Vagina (tissue), 2 donors: ENCODE measurements around the gene HEATR5A. TPM values are rescaled to one million over a fixed set of nuclear protein-coding genes. Genes with fewer than 3 reads are reported as not detected.

Experiments
- DNase-seq, 2 donors: peaks; one replicate each; pipeline ENCODE4 v3.0.0-alpha.2; 2017; ENCODE audit errors: extremely low spot score in 2 of 2
- H3K27ac ChIP-seq: fragments of 200-600 bp; sonication (generic); one replicate; pipeline ENCODE4 v1.5.1; 2019
- H3K27me3 ChIP-seq: fragments of 200-600 bp; sonication (generic); one replicate; pipeline ENCODE4 v1.5.1; 2019
- H3K36me3 ChIP-seq, 2 donors: fragments of 200-600 bp; sonication (generic); one replicate each; pipeline ENCODE4 v1.5.1; 2017 to 2019
- H3K4me1 ChIP-seq: fragments of 200-600 bp; sonication (generic); one replicate; pipeline ENCODE4 v1.5.1; 2019
- H3K4me3 ChIP-seq, 2 donors: fragments of 200-600 bp; sonication (generic); 1 replicate in 1 of 2; 2 replicates in 1 of 2; pipeline ENCODE4 v1.5.1; 2016 to 2019
- H3K9me3 ChIP-seq: fragments of 200-600 bp; sonication (generic); one replicate; pipeline ENCODE4 v1.5.1; 2019
- CTCF ChIP-seq, 3 experiments: fragments of 450-650 bp in 2 of 3; fragments of 200-600 bp in 1 of 3; sonication (generic) in 1 of 3; IDR thresholded peaks; one replicate each; pipeline ENCODE4 v1.5.1; 2017 to 2019; ENCODE audit warnings: antibody characterized with exemption in 3 of 3, mild to moderate bottlenecking in 2 of 3, moderate library complexity in 2 of 3
- POLR2A ChIP-seq, 2 donors: fragments of 450-650 bp; IDR thresholded peaks; one replicate each; pipeline ENCODE4 v1.6.1; 2017; ENCODE audit warnings: antibody characterized with exemption in 2 of 2, mild to moderate bottlenecking in 2 of 2, moderate library complexity in 2 of 2
- POLR2AphosphoS5 ChIP-seq, 2 donors: sonication (generic); formaldehyde crosslinking; IDR thresholded peaks; one replicate each; pipeline ENCODE4 v1.9.0; 2017; ENCODE audit warnings: antibody characterized with exemption in 2 of 2, mild to moderate bottlenecking in 2 of 2, low read depth in 1 of 2; ENCODE audit not compliant: insufficient read depth in 1 of 2
- intact Hi-C: fragments of 100-400 bp; cut with DNase I; formaldehyde crosslinking; loops from one replicate; pipeline ENCODE4 v1.15.1; 2023
- total RNA-seq: library from RNA; depleted of rRNA; stranded (reverse); fragments of >200 nt; gene quantifications from one replicate; pipeline ENCODE4 v1.2.3, GENCODE V29; 2016

Gene HEATR5A
- total RNA-seq, 1 donor from 2014 or later, result 16.9 TPM

- Histone ChIP-seq H3K9me3 (no peaks in the 10 kb centered on the region), H3K27ac (no peak overlapping the region), H3K36me3 (no peaks in the 10 kb centered on the region), H3K4me3 (no peak overlapping the region), H3K4me1 (no peaks in the 10 kb centered on the region), H3K27me3 (no peaks in the 10 kb centered on the region)
- intact Hi-C loops, result no loop called here
- DNase-seq, result no peak
- no peak for TF ChIP-seq CTCF (IDR thresholded peaks at IDR 0.05)
Measured at GRCh38 chr14:31283578-31284252, 136.6 kb downstream of the HEATR5A start.

DNA sequence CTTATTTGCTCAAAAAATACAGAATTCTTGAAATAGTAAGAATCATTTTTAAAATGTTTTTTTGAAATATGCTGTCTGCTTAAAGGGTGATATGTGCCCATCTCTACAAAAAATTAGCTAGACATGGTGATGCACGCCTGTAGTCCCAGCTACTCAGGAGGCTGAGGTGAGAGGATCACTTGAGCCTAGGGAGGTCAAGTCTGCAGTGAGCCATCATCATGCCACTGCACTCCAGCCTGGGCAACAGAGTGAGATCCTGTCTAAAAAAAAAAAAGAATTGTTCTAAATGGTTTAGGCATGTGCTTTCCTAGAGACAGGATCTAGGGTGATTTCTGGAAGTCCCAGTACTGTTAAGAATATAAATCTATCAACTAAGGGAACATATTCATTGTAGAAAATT is 137.2 kb downstream of the HEATR5A start:
- intact Hi-C loops, result no loop called here
- TF ChIP-seq POLR2A (IDR thresholded peaks at IDR 0.05), result no peak
- no peak for TF ChIP-seq CTCF (IDR thresholded peaks at IDR 0.05)
- TF ChIP-seq POLR2AphosphoS5 (IDR thresholded peaks at IDR 0.05; ENCODE audit: insufficient read depth in 1 of 2, low read depth in 1 of 2), result no peak

DNA sequence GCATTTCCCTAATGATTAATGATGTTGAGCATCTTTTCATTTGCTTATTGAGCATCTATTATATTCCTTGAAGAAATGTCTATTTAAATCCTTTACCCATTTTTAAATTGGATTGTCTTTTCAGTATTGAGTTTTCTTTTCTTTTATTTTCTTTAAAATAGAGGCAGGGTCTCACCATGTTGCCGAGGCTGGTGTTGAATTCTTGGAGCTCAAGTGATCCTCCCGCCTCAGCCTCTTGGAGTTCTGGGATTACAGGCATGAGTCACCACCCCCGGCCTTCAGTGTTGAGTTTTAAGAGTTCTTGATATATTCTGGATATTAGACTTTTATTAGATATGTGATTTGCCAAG is 139.5 kb downstream of the HEATR5A start:
- Histone ChIP-seq H3K4me3 (no peak overlapping the region), H3K9me3 (no peaks in the 10 kb centered on the region), H3K36me3 (no peaks in the 10 kb centered on the region), H3K27ac (no peak overlapping the region), H3K27me3 (no peaks in the 10 kb centered on the region), H3K4me1 (no peaks in the 10 kb centered on the region)
- DNase-seq, result no peak
- intact Hi-C loops, result no loop called here
- no peak for TF ChIP-seq POLR2AphosphoS5 (IDR thresholded peaks at IDR 0.05; ENCODE audit: insufficient read depth in 1 of 2, low read depth in 1 of 2)
- TF ChIP-seq POLR2A (IDR thresholded peaks at IDR 0.05), result no peak
- TF ChIP-seq CTCF (IDR thresholded peaks at IDR 0.05), result no peak

More for the DNA sequence above, 137.2 kb downstream of the HEATR5A start:
- no peak for DNase-seq
- Histone ChIP-seq H3K36me3 (no peaks in the 10 kb centered on the region), H3K27ac (no peak overlapping the region), H3K9me3 (no peaks in the 10 kb centered on the region), H3K27me3 (no peaks in the 10 kb centered on the region), H3K4me3 (no peak overlapping the region), H3K4me1 (no peaks in the 10 kb centered on the region)

DNA sequence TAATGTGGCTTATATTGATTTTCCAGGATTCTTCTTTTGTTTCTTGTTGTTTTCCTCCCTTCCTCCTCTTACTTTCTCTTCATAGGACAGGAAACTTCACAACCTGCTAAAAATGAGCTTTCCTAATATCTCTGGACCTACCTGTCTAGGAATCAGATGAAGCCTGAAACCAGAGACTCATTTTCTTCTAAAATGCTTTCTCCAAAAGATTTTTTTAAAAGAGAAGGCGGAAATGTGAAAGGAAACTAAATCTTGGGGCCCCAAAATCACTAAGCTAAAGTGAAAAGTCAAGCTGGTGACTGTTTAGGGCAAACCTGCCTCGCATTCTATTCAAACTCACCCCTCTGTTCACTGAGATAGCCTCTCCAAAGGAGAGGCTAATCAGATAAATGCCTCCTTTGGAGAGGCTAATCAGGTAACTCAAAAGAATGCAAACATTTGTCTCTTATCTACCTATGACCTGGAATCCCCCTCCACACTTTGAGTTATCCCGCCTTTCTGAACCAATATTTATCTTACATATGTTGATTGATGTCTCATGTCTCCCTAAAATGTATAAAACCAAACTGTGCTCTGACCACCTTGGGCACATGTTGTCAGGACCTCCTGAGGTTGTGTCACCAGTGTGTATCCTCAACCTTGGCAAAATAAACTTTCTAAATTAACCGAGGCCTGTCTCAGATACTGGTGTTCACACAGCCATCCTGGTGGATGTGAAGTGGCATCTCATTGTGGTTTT is 140.0 kb downstream of the HEATR5A start:
- Histone ChIP-seq H3K4me3 (no peak overlapping the region), H3K36me3 (no peaks in the 10 kb centered on the region)

More for the DNA sequence above, 140.0 kb downstream of the HEATR5A start:
- Histone ChIP-seq H3K27ac (no peak overlapping the region), H3K9me3 (no peaks in the 10 kb centered on the region), H3K4me1 (no peaks in the 10 kb centered on the region), H3K27me3 (no peaks in the 10 kb centered on the region)
- intact Hi-C loops, result no loop called here
- no peak for DNase-seq
- TF ChIP-seq POLR2AphosphoS5 (IDR thresholded peaks at IDR 0.05; ENCODE audit: insufficient read depth in 1 of 2, low read depth in 1 of 2) (no peak), POLR2A (IDR thresholded peaks at IDR 0.05) (no peak), CTCF (IDR thresholded peaks at IDR 0.05) (no peak)
